A549 (cell line): ENCODE data around the gene MAML3. TPM values are rescaled to one million over a fixed set of nuclear protein-coding genes. Genes with fewer than 3 reads are reported as not detected.

Experiments used
- ATAC-seq, 2 experiments: fragments of 200-7000 bp in 1 of 2; fragments of >200 bp in 1 of 2; cut with Nextera tagmentation in 1 of 2; cut with Tn5 transposase in 1 of 2; 3 replicates each; pipeline versions ENCODE4 v1.8.0 to v1.9.1; 2018 to 2020; ENCODE audit warnings: mild to moderate bottlenecking in 1 of 2, moderate library complexity in 1 of 2
- CTCF ChIA-PET: fragments of 300-600 bp; sonication (Branson Sonifier 250); formaldehyde crosslinking; extraction: SDS; loops from one replicate; lab custom pipeline; 2021; ENCODE audit warnings: antibody characterized with exemption, inconsistent platforms; lab: Yijun Ruan, JAX
- POLR2A ChIA-PET: fragments of 350-600 bp; formaldehyde crosslinking; extraction: SDS; loops from one replicate; lab custom pipeline; 2021; ENCODE audit warnings: antibody characterized with exemption, inconsistent platforms; lab: Yijun Ruan, JAX
- DNase-seq, 2 experiments: peaks; one replicate each; pipeline versions ENCODE4 v3.0.0 to v3.0.0-alpha.2; 2011 to 2016; ENCODE audit warnings: low read depth in 1 of 2, low spot score in 1 of 2
- FAIRE-seq: peaks from 2 replicates; lab custom pipeline; 2011; peaks lifted over from hg19 to GRCh38; lab: Jason Lieb, UNC
- H3K27ac ChIP-seq, 2 experiments: fragments of >200 bp; sonication (Bioruptor Twin); formaldehyde crosslinking; 3 replicates each; pipeline ENCODE4 v1.5.1; 2016 to 2017
- H3K4me1 ChIP-seq: fragments of >200 bp; sonication (Bioruptor Twin); formaldehyde crosslinking; 3 replicates; pipeline ENCODE4 v1.6.1; 2016
- H3K4me2 ChIP-seq: fragments of >200 bp; sonication (Bioruptor Twin); formaldehyde crosslinking; 3 replicates; pipeline ENCODE4 v1.6.1; 2016
- H3K4me3 ChIP-seq: fragments of >200 bp; sonication (Bioruptor Twin); formaldehyde crosslinking; 3 replicates; pipeline ENCODE4 v1.5.1; 2016
- H3K9me3 ChIP-seq: fragments of >200 bp; sonication (Bioruptor Twin); formaldehyde crosslinking; 3 replicates; pipeline ENCODE4 v1.6.1; 2016
- BHLHE40 ChIP-seq: IDR thresholded peaks from 2 replicates; pipeline ENCODE4 v1.6.1; 2012; ENCODE audit warnings: low read depth, low read length, inconsistent platforms
- CHD4 ChIP-seq: fragments of 200-600 bp; sonication (generic); IDR thresholded peaks from 2 replicates; pipeline ENCODE4 v1.6.1; 2016; ENCODE audit warnings: antibody characterized with exemption, mild to moderate bottlenecking, borderline replicate concordance
- EHF ChIP-seq: fragments of 250-450 bp; sonication (Bioruptor Pico); IDR thresholded peaks from 2 replicates; pipeline ENCODE4 v1.5.0; 2020; ENCODE audit warnings: mild to moderate bottlenecking
- EP300 ChIP-seq, 2 experiments: fragments of >200 bp; sonication (Bioruptor Twin); formaldehyde crosslinking; IDR thresholded peaks; 2 replicates in 1 of 2; 3 replicates in 1 of 2; pipeline ENCODE4 v1.6.1; 2016 to 2017
- FOSB ChIP-seq: fragments of 250-450 bp; sonication (Bioruptor Pico); IDR thresholded peaks from 2 replicates; pipeline ENCODE4 v1.5.0; 2020; ENCODE audit warnings: mild to moderate bottlenecking, moderate library complexity
- GATA3 ChIP-seq: IDR thresholded peaks from 2 replicates; pipeline ENCODE4 v1.6.1; 2012; ENCODE audit warnings: borderline replicate concordance
- HDAC2 ChIP-seq: fragments of 200-600 bp; sonication (generic); IDR thresholded peaks from 2 replicates; pipeline ENCODE4 v1.6.1; 2016
- JUNB ChIP-seq: fragments of >200 bp; sonication (Bioruptor Twin); formaldehyde crosslinking; IDR thresholded peaks from 2 replicates; pipeline ENCODE4 v1.6.1; 2016
- MYC ChIP-seq: IDR thresholded peaks from 2 replicates; pipeline ENCODE4 v1.6.1; 2012; ENCODE audit warnings: mild to moderate bottlenecking, inconsistent platforms, low read length, improper control_type of control experiment, borderline replicate concordance
- NPAS2 ChIP-seq: fragments of 250-450 bp; sonication (Bioruptor Pico); IDR thresholded peaks from 2 replicates; pipeline ENCODE4 v1.8.0; 2022; ENCODE audit warnings: mild to moderate bottlenecking, moderate library complexity, borderline replicate concordance
- NR3C1 ChIP-seq: fragments of >200 bp; sonication (Bioruptor Twin); formaldehyde crosslinking; IDR thresholded peaks from 3 replicates; pipeline ENCODE4 v1.6.1; 2017
- PBX3 ChIP-seq: IDR thresholded peaks from 2 replicates; pipeline ENCODE4 v1.6.1; 2012
- PHF8 ChIP-seq: fragments of 200-600 bp; sonication (generic); IDR thresholded peaks from 2 replicates; pipeline ENCODE4 v1.6.1; 2016; ENCODE audit warnings: low read depth, mild to moderate bottlenecking, antibody characterized with exemption, moderate library complexity, borderline replicate concordance
- RARB ChIP-seq: fragments of 250-450 bp; sonication (Bioruptor Pico); IDR thresholded peaks from 2 replicates; pipeline ENCODE4 v1.8.0; 2021; ENCODE audit warnings: mild to moderate bottlenecking, moderate library complexity
- SREBF2 ChIP-seq: fragments of 450-650 bp; IDR thresholded peaks from 2 replicates; pipeline ENCODE4 v1.6.1; 2014; ENCODE audit warnings: mild to moderate bottlenecking, moderate library complexity
- TFCP2L1 ChIP-seq: fragments of 250-450 bp; sonication (Bioruptor Pico); IDR thresholded peaks from 2 replicates; pipeline ENCODE4 v1.5.0; 2021; ENCODE audit warnings: mild to moderate bottlenecking
- ZC3H11A ChIP-seq: fragments of 450-650 bp; IDR thresholded peaks from 2 replicates; pipeline ENCODE4 v1.6.1; 2014; ENCODE audit warnings: antibody characterized with exemption, mild to moderate bottlenecking
- ZNF302 ChIP-seq: fragments of 250-450 bp; sonication (Bioruptor Pico); IDR thresholded peaks from 2 replicates; pipeline ENCODE4 v1.9.0; 2021; ENCODE audit warnings: inconsistent platforms, mild to moderate bottlenecking, moderate library complexity
- ZSCAN20 ChIP-seq: fragments of 250-450 bp; sonication (Bioruptor Pico); IDR thresholded peaks from 2 replicates; pipeline ENCODE4 v1.8.0; 2022; ENCODE audit warnings: mild to moderate bottlenecking, moderate library complexity
- WGBS: methylation state at CpG from one replicate; pipeline ENCODE4 v1.1.6; 2017; ENCODE audit errors: missing lambda C conversion rate; 5-methylcytosine and 5-hydroxymethylcytosine counted together
- polyA plus RNA-seq, 4 experiments: library from polyadenylated mRNA; depleted of rRNA in 3 of 4; stranded (reverse); fragments of >200 nt; fragmentation: RNase III in 1 of 4; extraction: RNeasy Plus Mini Kit Qiagen cat#74134 plus additional on column Dnase treatment in 1 of 4; gene quantifications; 2 replicates in 3 of 4; 3 replicates in 1 of 4; pipeline ENCODE4 v1.2.3, GENCODE V29; 2011 to 2017
- TF ChIP-seq, protein P1 (sequence below): fragments of 250-450 bp; sonication (Bioruptor Pico); IDR thresholded peaks from 2 replicates; pipeline ENCODE4 v1.5.0; 2020; ENCODE audit warnings: low read depth, mild to moderate bottlenecking, moderate library complexity
- TF ChIP-seq, protein P2 (sequence below): fragments of 450-650 bp; IDR thresholded peaks from 2 replicates; pipeline ENCODE4 v1.6.1; 2014; ENCODE audit warnings: antibody characterized with exemption
- TF ChIP-seq, protein P3 (sequence below): fragments of 250-450 bp; sonication (Bioruptor Pico); IDR thresholded peaks from 2 replicates; pipeline ENCODE4 v1.5.0; 2021; ENCODE audit warnings: mild to moderate bottlenecking, moderate library complexity, borderline replicate concordance
- TF ChIP-seq, protein P4 (sequence below): fragments of 200-600 bp; sonication (generic); IDR thresholded peaks from 2 replicates; pipeline ENCODE4 v1.6.1; 2016; ENCODE audit warnings: antibody characterized with exemption, mild to moderate bottlenecking, moderate library complexity

Gene MAML3
- polyA plus RNA-seq, 2 of the 4 experiments (the other 2 are of a cell fraction), result 9.0 to 22.2 TPM

- no peak for ATAC-seq
- DNase-seq, result no peak
- 53% methylated on average over 1 of the region's 1 CpG for WGBS
- ChIA-PET POLR2A (no interaction called here), CTCF (no interaction called here)
- Histone ChIP-seq H3K4me2 (no peak overlapping the region), H3K4me1 (peaks cover 33% of the 10 kb centered on the region), H3K27ac (no peak overlapping the region), H3K9me3 (no peaks in the 10 kb centered on the region), H3K4me3 (no peak overlapping the region)
- FAIRE-seq, result no peak
- TF ChIP-seq PHF8 (no peak), EHF (CRISPR knock-in tag) (no peak), ZC3H11A (no peak), CHD4 (no peak), MYC (no peak)
- TF ChIP-seq, protein P1, sequence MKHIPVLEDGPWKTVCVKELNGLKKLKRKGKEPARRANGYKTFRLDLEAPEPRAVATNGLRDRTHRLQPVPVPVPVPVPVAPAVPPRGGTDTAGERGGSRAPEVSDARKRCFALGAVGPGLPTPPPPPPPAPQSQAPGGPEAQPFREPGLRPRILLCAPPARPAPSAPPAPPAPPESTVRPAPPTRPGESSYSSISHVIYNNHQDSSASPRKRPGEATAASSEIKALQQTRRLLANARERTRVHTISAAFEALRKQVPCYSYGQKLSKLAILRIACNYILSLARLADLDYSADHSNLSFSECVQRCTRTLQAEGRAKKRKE (CRISPR knock-in tag), result no peak
- TF ChIP-seq, protein P2, sequence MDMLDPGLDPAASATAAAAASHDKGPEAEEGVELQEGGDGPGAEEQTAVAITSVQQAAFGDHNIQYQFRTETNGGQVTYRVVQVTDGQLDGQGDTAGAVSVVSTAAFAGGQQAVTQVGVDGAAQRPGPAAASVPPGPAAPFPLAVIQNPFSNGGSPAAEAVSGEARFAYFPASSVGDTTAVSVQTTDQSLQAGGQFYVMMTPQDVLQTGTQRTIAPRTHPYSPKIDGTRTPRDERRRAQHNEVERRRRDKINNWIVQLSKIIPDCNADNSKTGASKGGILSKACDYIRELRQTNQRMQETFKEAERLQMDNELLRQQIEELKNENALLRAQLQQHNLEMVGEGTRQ, result no peak
Observed at GRCh38 chr4:139905489-139905888, 248.5 kb downstream of the MAML3 start.

DNA sequence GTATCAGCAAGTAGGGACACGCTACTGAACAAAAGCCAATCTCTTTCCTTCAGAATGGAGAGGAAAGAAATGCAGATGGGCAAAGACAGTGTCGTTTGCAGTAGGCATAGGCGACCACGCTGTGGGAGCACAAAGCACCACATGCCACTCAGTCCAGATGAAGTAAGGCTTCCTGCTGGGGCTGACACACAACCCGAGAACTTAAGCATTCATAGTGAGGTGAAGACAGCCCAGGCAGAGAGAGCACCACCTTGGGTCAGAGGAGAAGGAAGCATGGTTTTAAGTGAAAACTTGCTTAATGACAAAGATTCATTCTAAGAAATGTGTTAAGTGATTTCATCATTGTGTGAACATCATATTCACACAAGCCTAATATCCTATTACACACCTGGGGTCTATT, 249.6 kb downstream of the MAML3 start:
- ChIA-PET POLR2A (no interaction called here), CTCF (no interaction called here)
- WGBS, result 93% methylated on average over 5 of the region's 5 CpGs
- TF ChIP-seq EP300 (IDR thresholded peaks at IDR 0.05) (no peak), SREBF2 (no peak), TFCP2L1 (CRISPR knock-in tag) (no peak), FOSB (no peak), PBX3 (no peak), JUNB (no peak), NR3C1 (no peak)
- TF ChIP-seq, protein P3, sequence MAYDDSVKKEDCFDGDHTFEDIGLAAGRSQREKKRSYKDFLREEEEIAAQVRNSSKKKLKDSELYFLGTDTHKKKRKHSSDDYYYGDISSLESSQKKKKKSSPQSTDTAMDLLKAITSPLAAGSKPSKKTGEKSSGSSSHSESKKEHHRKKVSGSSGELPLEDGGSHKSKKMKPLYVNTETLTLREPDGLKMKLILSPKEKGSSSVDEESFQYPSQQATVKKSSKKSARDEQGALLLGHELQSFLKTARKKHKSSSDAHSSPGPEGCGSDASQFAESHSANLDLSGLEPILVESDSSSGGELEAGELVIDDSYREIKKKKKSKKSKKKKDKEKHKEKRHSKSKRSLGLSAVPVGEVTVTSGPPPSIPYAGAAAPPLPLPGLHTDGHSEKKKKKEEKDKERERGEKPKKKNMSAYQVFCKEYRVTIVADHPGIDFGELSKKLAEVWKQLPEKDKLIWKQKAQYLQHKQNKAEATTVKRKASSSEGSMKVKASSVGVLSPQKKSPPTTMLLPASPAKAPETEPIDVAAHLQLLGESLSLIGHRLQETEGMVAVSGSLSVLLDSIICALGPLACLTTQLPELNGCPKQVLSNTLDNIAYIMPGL (CRISPR knock-in tag), result no peak
- peaks cover 33% of the 10 kb centered on the region for H3K4me1 ChIP-seq
- no peak for DNase-seq
- no peak overlapping the region for H3K4me3 ChIP-seq
- no peak overlapping the region for H3K27ac ChIP-seq
- no peak overlapping the region for H3K4me2 ChIP-seq
- ATAC-seq, result no peak
- no peaks in the 10 kb centered on the region for H3K9me3 ChIP-seq
- FAIRE-seq, result no peak

DNA sequence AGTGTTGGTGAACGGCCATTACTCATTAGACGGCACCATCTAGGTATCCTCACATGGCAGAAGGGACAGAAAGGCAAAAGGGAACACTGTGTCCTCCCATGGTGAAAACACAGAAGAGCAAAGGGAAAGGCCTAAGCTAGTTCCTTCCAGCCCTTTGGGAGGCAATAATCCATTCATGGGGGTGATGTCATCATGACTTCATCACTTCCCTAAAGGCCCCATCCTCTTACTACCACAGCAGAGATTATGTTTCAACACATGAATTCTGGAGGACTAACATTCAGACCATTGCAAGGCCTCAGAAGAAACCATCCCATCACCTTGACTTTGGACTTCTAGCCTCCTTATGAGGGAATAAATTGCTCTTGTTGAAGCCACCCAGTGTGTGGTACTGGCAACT, 250.1 kb downstream of the MAML3 start:
- ChIA-PET CTCF (no interaction called here), POLR2A (no interaction called here)
- Histone ChIP-seq H3K4me3 (no peak overlapping the region), H3K27ac (no peak overlapping the region), H3K4me2 (no peak overlapping the region), H3K9me3 (no peaks in the 10 kb centered on the region), H3K4me1 (peaks cover 30% of the 10 kb centered on the region)
- no peak for DNase-seq
- ATAC-seq, result no peak
- 93% methylated on average over 2 of the region's 2 CpGs for WGBS
- FAIRE-seq, result no peak
- TF ChIP-seq, protein P4, sequence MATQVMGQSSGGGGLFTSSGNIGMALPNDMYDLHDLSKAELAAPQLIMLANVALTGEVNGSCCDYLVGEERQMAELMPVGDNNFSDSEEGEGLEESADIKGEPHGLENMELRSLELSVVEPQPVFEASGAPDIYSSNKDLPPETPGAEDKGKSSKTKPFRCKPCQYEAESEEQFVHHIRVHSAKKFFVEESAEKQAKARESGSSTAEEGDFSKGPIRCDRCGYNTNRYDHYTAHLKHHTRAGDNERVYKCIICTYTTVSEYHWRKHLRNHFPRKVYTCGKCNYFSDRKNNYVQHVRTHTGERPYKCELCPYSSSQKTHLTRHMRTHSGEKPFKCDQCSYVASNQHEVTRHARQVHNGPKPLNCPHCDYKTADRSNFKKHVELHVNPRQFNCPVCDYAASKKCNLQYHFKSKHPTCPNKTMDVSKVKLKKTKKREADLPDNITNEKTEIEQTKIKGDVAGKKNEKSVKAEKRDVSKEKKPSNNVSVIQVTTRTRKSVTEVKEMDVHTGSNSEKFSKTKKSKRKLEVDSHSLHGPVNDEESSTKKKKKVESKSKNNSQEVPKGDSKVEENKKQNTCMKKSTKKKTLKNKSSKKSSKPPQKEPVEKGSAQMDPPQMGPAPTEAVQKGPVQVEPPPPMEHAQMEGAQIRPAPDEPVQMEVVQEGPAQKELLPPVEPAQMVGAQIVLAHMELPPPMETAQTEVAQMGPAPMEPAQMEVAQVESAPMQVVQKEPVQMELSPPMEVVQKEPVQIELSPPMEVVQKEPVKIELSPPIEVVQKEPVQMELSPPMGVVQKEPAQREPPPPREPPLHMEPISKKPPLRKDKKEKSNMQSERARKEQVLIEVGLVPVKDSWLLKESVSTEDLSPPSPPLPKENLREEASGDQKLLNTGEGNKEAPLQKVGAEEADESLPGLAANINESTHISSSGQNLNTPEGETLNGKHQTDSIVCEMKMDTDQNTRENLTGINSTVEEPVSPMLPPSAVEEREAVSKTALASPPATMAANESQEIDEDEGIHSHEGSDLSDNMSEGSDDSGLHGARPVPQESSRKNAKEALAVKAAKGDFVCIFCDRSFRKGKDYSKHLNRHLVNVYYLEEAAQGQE, result no peak
- TF ChIP-seq PBX3 (no peak), CHD4 (no peak), HDAC2 (no peak), ZNF302 (CRISPR knock-in tag) (no peak), GATA3 (no peak), BHLHE40 (no peak), ZSCAN20 (CRISPR knock-in tag) (no peak), RARB (CRISPR knock-in tag) (no peak), NPAS2 (no peak)
- TF ChIP-seq, protein P3 (CRISPR knock-in tag), result no peak
